Hindlimb muscle (tissue), 1 donor: ENCODE data around the gene ANLN. TPM values are rescaled to one million over a fixed set of nuclear protein-coding genes. Genes with fewer than 3 reads are reported as not detected.
"Not testable (repeated sequence)": the region's sequence is repeated elsewhere in the genome, so short reads cannot be mapped to it uniquely, and the experiment has no call there.

Experiments
- DNase-seq: peaks from one replicate; pipeline ENCODE4 v3.0.0-alpha.2; 2013
- polyA plus RNA-seq: library from polyadenylated mRNA; unstranded; fragments of 120-200 nt; gene quantifications from one replicate; pipeline ENCODE4 v1.2.1, GENCODE V29; 2013; ENCODE audit not compliant: insufficient read length

ANLN gene
- polyA plus RNA-seq, 1 donor, result 19.4 TPM

GRCh38 chr7:36378555-36378954 is 11.1 kb upstream of the ANLN start:
- not testable (repeated sequence) for DNase-seq

DNA sequence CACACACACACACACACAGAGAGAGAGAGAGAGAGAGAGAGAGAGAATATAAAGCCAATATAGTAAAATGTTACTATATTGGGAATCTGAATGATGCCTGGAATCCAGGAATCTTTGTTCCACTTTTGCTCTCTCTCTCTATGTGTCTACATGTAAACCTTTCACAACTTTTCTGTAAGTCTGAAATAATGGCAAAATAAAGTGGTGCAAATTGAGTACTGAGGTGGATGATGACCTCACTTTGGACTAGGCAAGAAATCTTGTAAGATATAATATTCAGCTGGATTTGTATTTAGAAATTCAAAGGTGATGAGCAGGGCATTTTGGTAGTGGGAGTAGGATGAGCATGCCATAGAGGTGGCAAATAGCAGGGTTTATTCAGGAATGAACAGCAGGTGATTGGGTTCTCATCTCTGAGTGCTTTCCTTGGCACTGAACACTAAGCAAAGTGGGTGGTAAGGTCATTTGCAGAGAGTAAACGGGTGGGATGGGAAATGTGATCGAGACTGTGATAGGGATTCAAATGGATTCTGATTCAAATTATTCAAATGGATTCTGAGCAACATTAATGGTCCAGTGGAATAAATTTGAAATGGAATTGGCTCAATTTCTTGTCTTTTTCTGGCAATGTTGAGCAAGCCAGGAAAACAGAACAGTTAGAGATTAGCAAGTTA is 9.7 kb upstream of the ANLN start:
- DNase-seq, result no peak

GRCh38 chr7:36381056-36381455 is 8.6 kb upstream of the ANLN start:
- DNase-seq, result no peak

- not testable (repeated sequence) for DNase-seq
Measured at GRCh38 chr7:36383284-36383683, 6.4 kb upstream of the ANLN start.

DNA sequence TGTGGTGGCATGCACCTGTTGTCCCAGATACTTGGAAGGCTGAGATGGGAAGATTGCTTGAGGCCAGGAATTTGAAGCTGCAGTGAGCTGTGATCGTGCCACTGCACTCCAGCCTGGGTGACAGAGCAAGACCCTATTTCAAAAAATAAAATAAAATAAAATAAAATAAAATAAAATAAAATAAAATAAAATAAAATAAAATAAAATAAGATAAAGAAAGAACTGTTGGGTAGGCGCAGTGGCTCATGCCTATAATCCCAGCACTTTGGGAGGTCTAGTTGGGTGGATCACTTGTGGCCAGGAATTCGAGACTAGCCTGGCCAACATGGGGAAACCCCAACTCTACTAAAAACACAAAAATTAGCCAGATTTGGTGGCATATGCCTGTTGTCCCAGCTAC is 4.0 kb upstream of the ANLN start:
- not testable (repeated sequence) for DNase-seq

- no peak for DNase-seq
Measured at GRCh38 chr7:36387435-36388231, 2.0 kb upstream of the ANLN start.

GRCh38 chr7:36388423-36388822 is 1.2 kb upstream of the ANLN start:
- no peak for DNase-seq

DNA sequence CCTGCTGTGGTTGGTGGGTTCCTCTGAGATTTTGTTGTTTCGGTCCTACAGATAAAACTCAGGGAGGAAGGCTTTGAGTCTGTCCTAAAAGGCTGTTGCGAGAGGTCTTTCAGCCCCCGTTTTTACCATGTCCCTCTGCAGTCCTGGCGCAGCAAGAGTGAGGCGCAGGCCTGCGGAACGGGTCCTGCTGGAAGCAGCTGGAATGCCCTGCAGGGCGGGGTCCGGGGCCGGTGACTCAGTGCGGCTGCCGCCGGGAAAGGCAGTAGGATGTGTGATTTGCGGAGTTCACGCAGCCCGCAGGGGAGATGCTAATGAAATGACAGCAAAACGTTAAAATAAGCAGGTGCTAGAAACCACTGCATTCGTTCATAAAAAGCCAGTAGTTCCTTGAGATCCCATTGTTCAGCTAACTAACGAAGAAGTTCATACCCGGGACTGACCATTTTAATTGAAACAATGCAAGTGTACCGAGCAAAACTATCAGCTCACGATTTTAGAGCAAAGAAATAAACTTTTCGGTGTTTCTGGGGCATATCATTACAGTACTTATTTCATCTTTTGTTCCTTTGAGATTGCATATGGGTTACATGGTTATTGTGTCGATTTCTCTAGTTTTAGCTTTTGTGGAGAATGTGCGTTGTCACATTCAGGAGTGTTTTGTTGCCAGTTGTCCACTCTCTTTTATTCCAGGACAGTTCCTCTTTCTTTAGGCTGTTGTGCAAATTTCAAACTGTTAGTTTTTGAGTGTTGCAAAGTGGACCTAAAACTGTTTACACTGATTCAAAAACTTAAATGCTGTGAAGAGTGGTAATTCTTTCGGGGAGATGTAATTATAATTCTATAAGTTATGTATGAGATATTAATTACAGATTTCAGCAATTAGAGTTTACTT is 783 bp downstream of the ANLN start:
- DNase-seq, result peak; percentile 69

DNA sequence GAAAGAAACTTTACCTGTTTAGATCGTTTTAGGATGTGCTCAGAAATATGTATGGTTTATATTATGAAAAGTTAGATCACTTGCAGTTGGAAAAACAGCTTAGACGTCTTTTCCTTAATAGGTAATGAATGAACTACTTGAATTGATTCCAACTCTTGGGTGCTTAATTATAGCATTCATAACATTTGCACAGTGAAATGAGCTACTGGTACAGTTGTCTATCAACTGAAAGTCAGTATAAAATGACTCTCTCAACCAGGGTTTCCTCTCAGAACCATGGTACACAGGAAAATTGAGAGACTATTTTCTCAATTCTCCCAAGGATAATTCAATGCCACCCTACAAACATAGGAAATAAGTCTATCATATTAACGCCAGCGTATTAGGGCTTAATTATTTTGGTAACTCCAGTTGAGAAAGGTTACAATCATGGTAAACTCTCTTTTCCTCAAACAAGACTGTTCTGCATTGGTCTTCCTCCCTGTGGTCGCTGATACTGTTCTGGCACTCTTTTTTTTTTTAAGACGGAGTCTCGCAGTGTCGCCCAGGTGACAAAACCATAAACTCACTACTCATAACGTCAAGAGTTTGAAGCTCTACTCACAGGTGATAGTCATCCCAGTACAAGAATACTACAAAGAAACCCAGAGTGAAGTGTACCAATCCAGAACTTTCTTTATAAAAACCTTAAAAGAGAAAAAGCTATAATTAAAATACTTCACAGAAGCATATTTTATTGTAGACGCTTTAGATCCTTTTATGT is 2.0 kb downstream of the ANLN start:
- DNase-seq, result no peak

- no peak for DNase-seq
Measured at GRCh38 chr7:36393826-36394225, 4.2 kb downstream of the ANLN start.

- DNase-seq, result no peak
Measured at GRCh38 chr7:36395171-36395894, 5.7 kb downstream of the ANLN start.

DNA sequence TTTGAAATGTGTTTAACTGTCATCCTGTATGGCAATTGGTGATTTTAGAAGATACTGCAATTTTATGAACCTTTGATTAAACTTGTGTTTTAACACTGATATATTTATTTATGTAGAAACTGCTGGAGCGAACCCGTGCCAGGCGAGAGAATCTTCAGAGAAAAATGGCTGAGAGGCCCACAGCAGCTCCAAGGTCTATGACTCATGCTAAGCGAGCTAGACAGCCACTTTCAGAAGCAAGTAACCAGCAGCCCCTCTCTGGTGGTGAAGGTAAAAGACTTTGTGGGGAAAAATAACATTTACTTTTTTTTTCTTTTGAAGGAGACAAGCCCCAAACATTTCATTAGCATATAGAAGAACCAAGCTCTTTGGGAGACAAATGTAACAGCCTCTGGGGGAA is 6.5 kb downstream of the ANLN start:
- DNase-seq, result no peak

DNA sequence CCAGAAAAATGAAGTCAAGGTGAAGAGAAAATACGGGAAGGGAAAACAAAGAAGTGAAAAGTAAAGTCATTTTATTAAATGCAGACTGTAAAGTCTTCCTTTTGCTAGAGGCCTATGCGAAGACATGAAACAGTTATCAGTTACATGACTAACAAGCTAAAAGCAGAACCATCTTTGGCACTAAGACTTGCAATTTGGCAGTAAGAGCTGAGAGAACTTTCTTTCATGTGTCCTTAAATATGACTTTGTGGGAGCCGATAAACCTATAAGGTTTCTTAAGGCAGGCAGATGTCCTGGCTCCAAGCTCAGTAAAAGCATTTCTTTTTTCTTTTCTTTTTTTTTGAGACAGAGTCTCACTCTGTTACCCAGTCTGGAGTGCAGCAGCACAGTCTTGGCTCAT is 10.4 kb downstream of the ANLN start:
- DNase-seq, result no peak

DNA sequence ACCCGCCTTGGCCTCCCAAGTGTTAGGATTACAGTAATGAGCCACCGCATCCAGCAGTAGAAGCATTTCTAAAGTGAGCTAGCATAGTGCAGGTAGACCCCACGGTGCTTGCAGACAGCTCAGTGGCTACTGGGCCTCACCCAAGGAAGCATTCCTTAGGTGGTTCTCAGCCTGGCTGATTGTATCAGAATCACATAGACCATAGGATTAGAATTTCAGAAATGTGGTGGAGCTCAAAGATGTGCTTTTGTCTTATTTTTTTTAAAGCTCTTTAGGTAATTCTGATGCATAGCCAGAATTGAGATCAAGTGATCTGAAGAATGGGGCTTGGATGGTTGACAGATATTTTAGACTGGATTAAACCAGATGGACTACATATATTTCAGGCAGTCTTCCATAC is 10.9 kb downstream of the ANLN start:
- DNase-seq, result no peak

DNA sequence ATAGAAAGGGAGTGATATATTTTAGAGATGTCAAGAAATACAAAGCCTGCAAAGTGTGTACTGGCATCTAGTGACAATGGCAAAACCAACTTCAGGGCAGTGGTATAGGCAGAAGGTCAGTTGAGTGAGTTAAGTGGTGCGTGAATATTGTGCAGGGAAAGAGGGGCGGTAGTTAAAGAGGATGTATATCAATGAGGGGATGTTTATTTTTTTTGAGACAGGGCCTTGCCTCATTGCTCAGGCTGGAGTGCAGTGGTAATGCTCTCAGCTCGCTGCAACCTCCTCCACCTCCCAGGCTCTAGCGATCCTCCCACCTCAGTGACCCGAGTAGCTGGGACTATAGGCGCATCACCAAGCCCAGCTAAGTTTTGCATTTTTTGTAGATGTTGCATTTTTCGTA is 13.8 kb downstream of the ANLN start:
- DNase-seq, result no peak

GRCh38 chr7:36404639-36405408 is 15.2 kb downstream of the ANLN start:
- DNase-seq, result no peak

DNA sequence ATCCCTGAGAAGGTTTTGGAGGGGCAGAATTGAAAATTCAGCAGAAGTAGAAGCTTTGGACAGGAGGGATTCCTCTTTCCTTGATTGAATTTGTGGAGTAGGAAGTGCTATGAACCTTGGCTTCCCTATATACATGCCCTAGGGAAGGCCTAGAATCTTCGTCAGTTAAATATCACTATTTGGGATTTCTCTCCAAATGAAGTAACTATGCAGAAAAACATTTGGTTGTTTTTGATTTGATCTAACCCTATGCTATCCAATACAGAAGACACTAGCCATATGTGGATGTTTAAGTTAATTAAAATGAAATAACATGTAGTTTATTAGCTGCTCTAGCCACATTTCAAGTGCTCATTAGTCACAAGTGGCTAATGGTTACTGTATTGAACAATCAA is 15.7 kb downstream of the ANLN start:
- no peak for DNase-seq

DNA sequence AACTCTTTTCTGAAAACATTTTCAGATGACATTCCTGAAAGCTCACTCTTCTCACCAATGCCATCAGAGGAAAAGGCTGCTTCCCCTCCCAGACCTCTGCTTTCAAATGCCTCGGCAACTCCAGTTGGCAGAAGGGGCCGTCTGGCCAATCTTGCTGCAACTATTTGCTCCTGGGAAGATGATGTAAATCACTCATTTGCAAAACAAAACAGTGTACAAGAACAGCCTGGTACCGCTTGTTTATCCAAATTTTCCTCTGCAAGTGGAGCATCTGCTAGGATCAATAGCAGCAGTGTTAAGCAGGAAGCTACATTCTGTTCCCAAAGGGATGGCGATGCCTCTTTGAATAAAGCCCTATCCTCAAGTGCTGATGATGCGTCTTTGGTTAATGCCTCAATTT is 16.5 kb downstream of the ANLN start:
- no peak for DNase-seq

DNA sequence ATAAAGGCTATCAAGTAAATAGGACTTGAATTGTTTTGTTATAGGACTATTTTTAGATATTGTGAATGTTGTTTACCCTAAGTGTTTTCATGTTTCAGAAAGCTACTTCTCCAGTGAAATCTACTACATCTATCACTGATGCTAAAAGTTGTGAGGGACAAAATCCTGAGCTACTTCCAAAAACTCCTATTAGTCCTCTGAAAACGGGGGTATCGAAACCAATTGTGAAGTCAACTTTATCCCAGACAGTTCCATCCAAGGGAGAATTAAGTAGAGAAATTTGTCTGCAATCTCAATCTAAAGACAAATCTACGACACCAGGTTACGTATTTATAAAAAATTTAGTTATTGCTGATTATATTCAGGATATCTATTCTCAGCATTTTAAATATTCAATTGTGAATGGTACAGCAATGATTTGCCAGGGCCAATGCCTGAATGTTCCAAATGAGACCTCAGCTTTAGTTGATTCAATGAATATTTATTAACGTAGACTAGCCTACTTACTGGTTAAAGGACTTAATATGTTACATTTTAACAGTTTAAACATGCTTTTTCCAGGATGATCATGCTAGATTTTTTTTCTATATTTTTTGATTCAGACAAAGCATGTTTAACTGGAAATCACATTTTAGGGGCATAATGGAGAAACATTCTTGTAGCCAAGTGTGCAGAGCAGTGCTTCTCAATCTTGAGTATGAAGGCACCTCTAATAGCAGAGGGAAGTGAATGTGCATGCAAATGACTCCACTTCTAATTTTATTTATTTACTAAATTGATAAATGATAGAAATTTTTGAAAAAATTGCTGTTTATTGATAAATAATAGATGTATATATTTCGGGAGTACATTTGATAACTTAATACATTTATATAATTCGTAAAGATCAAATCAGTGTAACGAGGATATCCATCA is 18.2 kb downstream of the ANLN start:
- DNase-seq, result no peak

- DNase-seq, result no peak
Measured at GRCh38 chr7:36408589-36408988, 18.9 kb downstream of the ANLN start.
